IPS-20b (cell line): ENCODE measurements around the gene RBBP8NL.

Experiments
- H3K27ac ChIP-seq: one replicate; pipeline ENCODE4 v1.5.1; 2013; ENCODE audit warnings: low read length
- H3K27me3 ChIP-seq: 2 replicates; pipeline ENCODE4 v1.6.1; 2013; ENCODE audit warnings: mild to moderate bottlenecking, low read length, inconsistent platforms; ENCODE audit not compliant: insufficient read depth
- H3K36me3 ChIP-seq: 2 replicates; pipeline ENCODE4 v1.6.1; 2013; ENCODE audit warnings: low read depth, mild to moderate bottlenecking, inconsistent platforms, low read length, moderate library complexity; ENCODE audit not compliant: insufficient read depth
- H3K4me1 ChIP-seq: 2 replicates; pipeline ENCODE4 v1.6.1; 2013; ENCODE audit warnings: mild to moderate bottlenecking, control low read depth, inconsistent platforms, low read length, moderate library complexity; ENCODE audit not compliant: insufficient read depth
- H3K4me3 ChIP-seq: 2 replicates; pipeline ENCODE4 v1.5.1; 2013; ENCODE audit warnings: mild to moderate bottlenecking, low read length, inconsistent platforms
- H3K9ac ChIP-seq: 2 replicates; pipeline ENCODE4 v1.6.1; 2013; ENCODE audit warnings: low read depth, mild to moderate bottlenecking, inconsistent platforms, low read length, moderate library complexity
- H3K9me3 ChIP-seq: 2 replicates; pipeline ENCODE4 v1.6.1; 2013; ENCODE audit warnings: mild to moderate bottlenecking, low read depth, low read length, inconsistent platforms; ENCODE audit not compliant: insufficient read depth

Gene RBBP8NL

DNA sequence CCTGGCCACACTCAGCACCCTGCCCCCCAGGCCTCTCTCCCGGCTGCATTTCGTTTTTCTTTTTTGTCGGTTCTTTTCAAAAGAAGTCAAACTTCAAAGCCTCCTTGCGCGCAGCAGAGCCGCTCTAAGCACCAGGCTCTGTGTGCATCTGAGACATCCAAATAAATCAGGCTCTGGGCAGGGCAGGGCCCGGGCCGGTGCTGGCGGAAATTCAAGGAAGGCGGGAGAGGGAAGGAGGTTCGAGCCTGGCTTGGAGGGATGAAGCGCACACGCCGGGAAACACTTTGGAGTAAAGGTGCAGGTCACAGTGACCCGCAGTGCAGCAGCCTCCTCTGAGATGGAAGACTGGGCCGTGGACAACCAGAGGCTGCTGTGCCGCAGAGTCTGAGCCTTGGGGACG lies 42.7 kb upstream of the RBBP8NL start:
- H3K9me3 ChIP-seq = no peaks in the 10 kb centered on the region
- H3K27me3 ChIP-seq = peaks cover 51% of the 10 kb centered on the region
- peaks cover 3% of the 10 kb centered on the region; the same call in 1 of the 2 replicates for H3K4me1 ChIP-seq
- no peak overlapping the region for H3K27ac ChIP-seq
- no peak overlapping the region for H3K4me3 ChIP-seq
- no peaks in the 10 kb centered on the region for H3K36me3 ChIP-seq
- H3K9ac ChIP-seq = no peak overlapping the region

GRCh38 chr20:62469352-62469751 lies 42.0 kb upstream of the RBBP8NL start:
- no peak overlapping the region for H3K4me3 ChIP-seq
- H3K27ac ChIP-seq = no peak overlapping the region
- peaks cover 44% of the 10 kb centered on the region for H3K27me3 ChIP-seq
- no peaks in the 10 kb centered on the region for H3K36me3 ChIP-seq
- H3K9ac ChIP-seq = no peak overlapping the region
- no peaks in the 10 kb centered on the region for H3K9me3 ChIP-seq
- H3K4me1 ChIP-seq = no peaks in the 10 kb centered on the region; the same call in 1 of the 2 replicates

DNA sequence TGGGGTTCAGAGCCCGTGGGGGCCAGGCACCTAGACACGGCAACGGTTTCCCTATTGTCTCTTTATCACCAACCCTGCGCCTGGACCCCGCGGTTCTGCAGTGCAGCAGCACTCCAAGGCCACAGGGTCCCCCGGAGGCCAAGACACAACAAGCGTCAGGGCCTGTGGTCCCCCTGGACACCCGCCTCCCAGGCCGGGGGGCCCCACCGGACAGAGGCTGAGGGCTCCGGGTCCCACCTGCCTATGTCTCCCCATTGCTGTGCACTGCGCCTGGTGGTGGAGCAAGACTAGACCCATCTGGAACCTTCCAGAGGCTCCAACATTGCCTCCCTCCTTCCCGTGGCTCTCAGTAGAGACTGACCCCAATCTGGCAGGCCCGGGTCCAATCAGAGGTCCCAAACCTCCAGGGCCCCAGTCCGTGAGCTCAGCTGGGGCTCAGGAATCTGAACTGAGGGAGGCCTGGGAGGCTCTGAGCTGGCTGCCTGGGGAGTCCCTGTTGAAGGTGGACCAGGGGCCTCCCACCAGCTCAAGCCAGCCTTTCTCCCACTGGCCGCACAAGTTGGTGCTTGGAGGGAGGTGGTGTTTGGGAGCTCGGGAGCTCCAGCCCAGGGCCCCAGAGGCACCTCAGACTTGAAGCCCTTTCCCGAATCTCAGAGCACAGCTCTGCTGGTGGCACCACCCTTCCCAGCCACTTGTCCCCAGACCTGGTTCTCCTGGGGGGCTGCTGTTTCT lies 39.6 kb upstream of the RBBP8NL start:
- Histone ChIP-seq H3K27me3 (peaks cover 20% of the 10 kb centered on the region), H3K9me3 (no peaks in the 10 kb centered on the region), H3K36me3 (no peaks in the 10 kb centered on the region), H3K4me1 (no peaks in the 10 kb centered on the region), H3K4me3 (no peak overlapping the region), H3K27ac (no peak overlapping the region), H3K9ac (no peak overlapping the region)

- H3K4me3 ChIP-seq = no peak overlapping the region
- H3K4me1 ChIP-seq = no peaks in the 10 kb centered on the region
- H3K27me3 ChIP-seq = peaks cover 18% of the 10 kb centered on the region
- no peak overlapping the region for H3K9ac ChIP-seq
- no peak overlapping the region for H3K27ac ChIP-seq
- H3K9me3 ChIP-seq = no peaks in the 10 kb centered on the region
- no peaks in the 10 kb centered on the region for H3K36me3 ChIP-seq
Observed at GRCh38 chr20:62466072-62466760, 38.9 kb upstream of the RBBP8NL start.

DNA sequence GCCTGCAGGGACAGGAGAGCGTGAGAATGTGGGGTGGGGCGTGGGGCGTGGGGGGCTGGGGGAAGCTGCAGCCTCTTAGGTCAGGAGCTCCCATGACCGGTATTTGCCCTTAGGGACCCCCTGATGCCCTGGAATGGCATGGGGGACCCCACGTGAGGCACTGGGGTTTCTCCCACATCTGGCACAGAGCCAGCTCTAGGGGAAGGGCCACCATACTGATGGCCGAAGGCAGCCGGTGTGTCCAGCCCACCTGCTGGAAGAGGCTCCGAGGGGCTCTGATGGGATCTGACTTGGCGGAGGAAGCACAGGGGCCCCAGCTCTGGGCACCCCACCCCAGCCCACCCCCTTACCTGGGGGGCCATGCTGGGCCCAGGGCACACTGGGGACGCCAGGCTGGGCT lies 37.7 kb upstream of the RBBP8NL start:
- Histone ChIP-seq H3K9ac (no peak overlapping the region), H3K9me3 (no peaks in the 10 kb centered on the region), H3K27me3 (peaks cover 8% of the 10 kb centered on the region), H3K36me3 (no peaks in the 10 kb centered on the region), H3K4me3 (no peak overlapping the region), H3K4me1 (no peaks in the 10 kb centered on the region), H3K27ac (no peak overlapping the region)

- no peak overlapping the region for H3K4me3 ChIP-seq
- no peak overlapping the region for H3K9ac ChIP-seq
- peaks cover 5% of the 10 kb centered on the region for H3K27me3 ChIP-seq
- no peak overlapping the region for H3K27ac ChIP-seq
- H3K36me3 ChIP-seq = no peaks in the 10 kb centered on the region
- H3K9me3 ChIP-seq = no peaks in the 10 kb centered on the region
- H3K4me1 ChIP-seq = no peaks in the 10 kb centered on the region
Observed at GRCh38 chr20:62464425-62464770, 37.1 kb upstream of the RBBP8NL start.

GRCh38 chr20:62463651-62464424 lies 36.5 kb upstream of the RBBP8NL start:
- no peaks in the 10 kb centered on the region for H3K9me3 ChIP-seq
- H3K27ac ChIP-seq = no peak overlapping the region
- H3K9ac ChIP-seq = no peak overlapping the region
- no peaks in the 10 kb centered on the region for H3K4me1 ChIP-seq
- H3K36me3 ChIP-seq = no peaks in the 10 kb centered on the region
- no peak overlapping the region for H3K4me3 ChIP-seq
- H3K27me3 ChIP-seq = no peaks in the 10 kb centered on the region

DNA sequence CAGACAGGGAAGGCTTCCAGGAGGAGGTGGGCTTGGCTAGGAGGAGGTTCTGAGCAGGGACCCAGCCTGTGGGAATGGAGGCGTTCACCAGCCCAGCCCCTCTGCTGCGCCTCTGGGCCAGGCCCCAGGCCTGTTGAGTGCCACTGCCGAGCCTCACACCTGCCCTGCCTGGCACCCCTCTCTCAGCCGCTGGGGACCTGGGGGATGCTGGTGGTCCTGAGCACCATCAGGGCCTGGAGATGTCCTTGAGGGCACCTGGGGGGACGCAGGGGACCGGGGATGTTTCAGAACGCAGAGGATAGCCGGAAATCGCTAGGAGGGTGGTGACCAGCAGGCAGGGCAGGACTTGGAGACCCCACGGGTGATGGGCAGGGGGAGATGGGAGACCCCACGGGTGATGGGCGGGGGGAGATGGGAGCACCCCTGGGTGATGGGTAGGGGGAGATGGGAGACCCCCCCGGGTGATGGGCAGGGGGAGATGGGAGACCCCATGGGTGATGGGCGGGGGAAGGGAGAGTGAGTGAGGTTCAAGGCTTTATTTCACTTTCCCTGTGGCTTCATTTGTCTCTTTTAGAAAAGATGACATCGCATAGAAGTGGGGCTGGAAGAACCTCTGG lies 35.7 kb upstream of the RBBP8NL start:
- no peaks in the 10 kb centered on the region for H3K36me3 ChIP-seq
- H3K27me3 ChIP-seq = no peaks in the 10 kb centered on the region
- no peaks in the 10 kb centered on the region for H3K9me3 ChIP-seq
- no peak overlapping the region for H3K27ac ChIP-seq
- no peaks in the 10 kb centered on the region for H3K4me1 ChIP-seq
- no peak overlapping the region for H3K9ac ChIP-seq
- H3K4me3 ChIP-seq = no peak overlapping the region

DNA sequence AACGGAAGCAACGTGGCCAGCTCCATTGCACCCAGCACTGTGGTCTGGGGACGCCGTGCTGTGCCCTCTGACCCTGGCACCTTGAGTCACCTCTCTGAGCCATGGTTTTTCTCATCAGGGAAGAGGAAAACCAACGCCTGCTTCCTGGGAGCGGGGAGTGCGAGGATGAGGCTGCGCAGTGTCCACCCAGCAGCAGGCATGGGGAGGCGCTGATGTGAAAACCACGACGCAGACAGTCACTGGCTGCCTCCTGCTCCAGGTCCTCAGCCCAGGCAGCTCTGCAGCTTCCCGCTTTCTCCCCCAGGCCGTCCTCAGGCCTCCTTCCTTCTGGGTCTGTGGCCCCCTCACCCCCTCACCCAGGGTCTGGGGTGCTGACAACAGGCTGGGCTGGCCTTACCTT lies 34.5 kb upstream of the RBBP8NL start:
- Histone ChIP-seq H3K27me3 (no peaks in the 10 kb centered on the region), H3K4me1 (no peaks in the 10 kb centered on the region), H3K27ac (no peak overlapping the region), H3K9ac (no peak overlapping the region), H3K4me3 (no peak overlapping the region), H3K9me3 (no peaks in the 10 kb centered on the region), H3K36me3 (no peaks in the 10 kb centered on the region)

GRCh38 chr20:62461157-62461556 lies 33.8 kb upstream of the RBBP8NL start:
- Histone ChIP-seq H3K4me1 (no peaks in the 10 kb centered on the region), H3K9me3 (no peaks in the 10 kb centered on the region), H3K27ac (no peak overlapping the region), H3K36me3 (no peaks in the 10 kb centered on the region), H3K4me3 (no peak overlapping the region), H3K27me3 (no peaks in the 10 kb centered on the region), H3K9ac (no peak overlapping the region)

DNA sequence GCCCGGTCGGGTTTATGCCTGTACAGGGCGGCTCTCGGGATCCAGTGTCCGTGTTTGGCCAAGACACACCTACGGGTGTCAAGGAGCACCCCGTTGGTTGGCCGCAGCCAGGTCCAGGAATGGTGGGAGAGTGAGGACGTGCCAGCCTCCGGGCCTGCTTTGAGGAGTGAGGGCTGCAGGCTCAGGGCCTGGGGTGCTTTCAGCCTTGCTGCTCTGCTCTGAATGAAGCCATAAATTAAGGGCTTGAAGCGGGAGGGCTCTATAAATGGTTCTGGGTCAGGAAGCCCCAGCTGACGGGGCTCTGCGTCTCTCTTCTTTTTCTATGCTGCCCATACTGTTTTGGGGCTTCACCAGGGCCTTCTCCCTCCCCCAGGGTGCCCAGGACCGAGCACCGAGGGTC lies 33.3 kb upstream of the RBBP8NL start:
- H3K4me3 ChIP-seq = no peak overlapping the region
- no peak overlapping the region for H3K27ac ChIP-seq
- no peaks in the 10 kb centered on the region for H3K36me3 ChIP-seq
- no peaks in the 10 kb centered on the region for H3K9me3 ChIP-seq
- no peaks in the 10 kb centered on the region for H3K27me3 ChIP-seq
- H3K9ac ChIP-seq = no peak overlapping the region
- no peaks in the 10 kb centered on the region for H3K4me1 ChIP-seq
